Thyroid gland (tissue), 4 donors: ENCODE results near the gene ASIC2. TPM values are rescaled to one million over a fixed set of nuclear protein-coding genes. Genes with fewer than 3 reads are reported as not detected.

Experiments used
- DNase-seq, 2 donors: peaks; one replicate each; pipeline ENCODE4 v3.0.0-alpha.2; 2019
- H3K27ac ChIP-seq, 3 donors: fragments of 200-600 bp; sonication (generic); 1 replicate in 2 of 3; 2 replicates in 1 of 3; pipeline ENCODE4 v1.5.1; 2016 to 2019; ENCODE audit warnings: mild to moderate bottlenecking in 1 of 3, moderate library complexity in 1 of 3
- H3K27me3 ChIP-seq: fragments of 200-600 bp; sonication (generic); one replicate; pipeline ENCODE4 v1.5.1; 2019
- H3K36me3 ChIP-seq, 2 donors: fragments of 200-600 bp; sonication (generic); one replicate each; pipeline ENCODE4 v1.5.1; 2016 to 2019
- H3K4me1 ChIP-seq, 2 donors: fragments of 200-600 bp; sonication (generic); one replicate each; pipeline ENCODE4 v1.5.1; 2017 to 2019
- H3K4me3 ChIP-seq, 3 donors: fragments of 200-600 bp; sonication (generic); replicated peaks in 1 of 3; 1 replicate in 2 of 3; 2 replicates in 1 of 3; pipeline ENCODE4 v1.5.1; 2016; ENCODE audit warnings: mild to moderate bottlenecking in 1 of 3
- H3K9me3 ChIP-seq: fragments of 200-600 bp; sonication (generic); one replicate; pipeline ENCODE4 v1.5.1; 2017
- CTCF ChIP-seq, 6 experiments: fragments of 200-600 bp in 3 of 6; fragments of 450-650 bp in 3 of 6; sonication (generic) in 3 of 6; IDR thresholded peaks; one replicate each; pipeline ENCODE4 v1.5.1; 2016 to 2019; ENCODE audit warnings: antibody characterized with exemption in 6 of 6, mild to moderate bottlenecking in 2 of 6, inconsistent platforms in 1 of 6, moderate library complexity in 1 of 6
- POLR2A ChIP-seq, 2 donors: fragments of 450-650 bp; IDR thresholded peaks; one replicate each; pipeline ENCODE4 v1.6.1; 2017; ENCODE audit warnings: antibody characterized with exemption in 2 of 2, mild to moderate bottlenecking in 2 of 2, moderate library complexity in 1 of 2
- WGBS, 2 donors: methylation state at CpG; one replicate each; pipeline ENCODE4 v1.1.5; 2017; 5-methylcytosine and 5-hydroxymethylcytosine counted together
- intact Hi-C: fragments of 100-400 bp; cut with DNase I; formaldehyde crosslinking; loops from one replicate; pipeline ENCODE4 v1.15.1; 2023
- total RNA-seq, 4 donors: library from RNA; depleted of rRNA; stranded (reverse); fragments of >200 nt; gene quantifications; one replicate each; pipeline ENCODE4 v1.2.3, GENCODE V29; 2016

Gene ASIC2
- total RNA-seq, 4 donors from 2014 or later: not detected

- no peak for DNase-seq
- intact Hi-C loops: no loop called here
Observed at GRCh38 chr17:33017366-33017765, 275.7 kb downstream of the ASIC2 start.

GRCh38 chr17:33016920-33017319, 276.2 kb downstream of the ASIC2 start:
- Histone ChIP-seq H3K27ac (no peak overlapping the region), H3K4me3 (no peak overlapping the region), H3K27me3 (no peaks in the 10 kb centered on the region), H3K9me3 (no peaks in the 10 kb centered on the region), H3K4me1 (no peaks in the 10 kb centered on the region), H3K36me3 (no peaks in the 10 kb centered on the region)
- no peak for DNase-seq
- 61 to 83% methylated on average over 1 to 5 of the region's 6 CpGs for WGBS, 2 donors
- TF ChIP-seq CTCF (IDR thresholded peaks at IDR 0.05): no peak
- TF ChIP-seq POLR2A (IDR thresholded peaks at IDR 0.05): no peak
- intact Hi-C loops: no loop called here

More at GRCh38 chr17:33017366-33017765, 275.7 kb downstream of the ASIC2 start:
- TF ChIP-seq CTCF (IDR thresholded peaks at IDR 0.05) (no peak), POLR2A (IDR thresholded peaks at IDR 0.05) (no peak)
- H3K36me3 ChIP-seq: no peaks in the 10 kb centered on the region
- no peak overlapping the region for H3K4me3 ChIP-seq
- H3K27me3 ChIP-seq: no peaks in the 10 kb centered on the region
- 92 to 97% methylated on average over 4 to 5 of the region's 5 CpGs for WGBS, 2 donors
- H3K27ac ChIP-seq: no peak overlapping the region
- no peaks in the 10 kb centered on the region for H3K9me3 ChIP-seq
- H3K4me1 ChIP-seq: no peaks in the 10 kb centered on the region

GRCh38 chr17:33015716-33016346, 277.3 kb downstream of the ASIC2 start:
- TF ChIP-seq POLR2A (IDR thresholded peaks at IDR 0.05) (no peak), CTCF (IDR thresholded peaks at IDR 0.05) (no peak)

GRCh38 chr17:33014751-33015150, 278.3 kb downstream of the ASIC2 start:
- intact Hi-C loops: no loop called here
- Histone ChIP-seq H3K27ac (no peak overlapping the region), H3K27me3 (no peaks in the 10 kb centered on the region), H3K4me3 (no peak overlapping the region), H3K9me3 (no peaks in the 10 kb centered on the region), H3K36me3 (no peaks in the 10 kb centered on the region), H3K4me1 (no peaks in the 10 kb centered on the region)
- TF ChIP-seq POLR2A (IDR thresholded peaks at IDR 0.05) (no peak), CTCF (IDR thresholded peaks at IDR 0.05) (no peak)
- no peak for DNase-seq
- WGBS, 2 donors: 71 to 73% methylated on average over 7 of the region's 7 CpGs

More at GRCh38 chr17:33015716-33016346, 277.3 kb downstream of the ASIC2 start:
- Histone ChIP-seq H3K9me3 (no peaks in the 10 kb centered on the region), H3K4me1 (no peaks in the 10 kb centered on the region), H3K27me3 (no peaks in the 10 kb centered on the region), H3K36me3 (no peaks in the 10 kb centered on the region), H3K27ac (no peak overlapping the region), H3K4me3 (no peak overlapping the region)
- WGBS, 2 donors: 66 to 69% methylated on average over 9 of the region's 9 CpGs
- intact Hi-C loops: no loop called here
- no peak for DNase-seq

- Histone ChIP-seq H3K4me3 (no peak overlapping the region), H3K27me3 (no peaks in the 10 kb centered on the region), H3K36me3 (no peaks in the 10 kb centered on the region), H3K9me3 (no peaks in the 10 kb centered on the region), H3K27ac (no peak overlapping the region), H3K4me1 (no peaks in the 10 kb centered on the region)
- no peak for DNase-seq
- intact Hi-C loops: no loop called here
- WGBS, 2 donors: 86 to 88% methylated on average over 15 to 16 of the region's 18 CpGs
- TF ChIP-seq POLR2A (IDR thresholded peaks at IDR 0.05) (no peak), CTCF (IDR thresholded peaks at IDR 0.05) (no peak)
Observed at GRCh38 chr17:33013596-33014375, 279.3 kb downstream of the ASIC2 start.
